Panc1 (cell line): ENCODE measurements around the gene PLEKHG1. TPM values are rescaled to one million over a fixed set of nuclear protein-coding genes. Genes with fewer than 3 reads are reported as not detected.

Experiments used
- ATAC-seq: fragments of 200-7000 bp; cut with Tn5 transposase; 2 replicates; pipeline ENCODE4 v1.9.1; 2020; ENCODE audit warnings: mild to moderate bottlenecking, moderate library complexity
- BruUV-seq: library from RNA; stranded (reverse); fragments of 400-500 nt; replicated peaks from 2 replicates; lab custom pipeline; 2021; lab: Mats Ljungman, UMichigan
- CTCF ChIA-PET: fragments of 300-600 bp; sonication (Branson Sonifier 250); formaldehyde crosslinking; loops from one replicate; lab custom pipeline; 2022; ENCODE audit warnings: antibody characterized with exemption; lab: Charles Lee
- POLR2A ChIA-PET: fragments of 300-600 bp; sonication (Branson Sonifier 250); formaldehyde crosslinking; loops from one replicate; lab custom pipeline; 2022; ENCODE audit warnings: antibody characterized with exemption; lab: Charles Lee
- DNase-seq: peaks from one replicate; pipeline ENCODE4 v3.0.0-alpha.2; 2010; ENCODE audit warnings: low read depth, low spot score
- H3K27ac ChIP-seq: 2 replicates; pipeline ENCODE4 v1.5.1; 2011; ENCODE audit warnings: mild to moderate bottlenecking, low read length, inconsistent platforms
- H3K27me3 ChIP-seq: fragments of 200-500 bp; sonication (Bioruptor generic); 2 replicates; pipeline ENCODE4 v1.6.0; 2014; ENCODE audit warnings: low read length, inconsistent platforms; ENCODE audit not compliant: control insufficient read depth, insufficient read depth
- H3K36me3 ChIP-seq: fragments of 200-500 bp; sonication (Bioruptor generic); 2 replicates; pipeline ENCODE4 v1.5.1; 2014; ENCODE audit warnings: inconsistent platforms, mild to moderate bottlenecking, low read length, moderate library complexity; ENCODE audit not compliant: control insufficient read depth, insufficient read depth
- H3K4me1 ChIP-seq: 2 replicates; pipeline ENCODE4 v1.5.1; 2011; ENCODE audit warnings: inconsistent platforms, mild to moderate bottlenecking, low read length, moderate library complexity; ENCODE audit not compliant: control insufficient read depth, insufficient read depth
- H3K4me3 ChIP-seq, 2 experiments: 2 replicates each; pipeline ENCODE4 v1.5.1; 2011 to 2012; ENCODE audit warnings: low read depth in 2 of 2, low read length in 2 of 2, mild to moderate bottlenecking in 2 of 2, inconsistent platforms in 1 of 2, moderate library complexity in 1 of 2
- H3K9me3 ChIP-seq: fragments of 200-500 bp; sonication (Bioruptor generic); 2 replicates; pipeline ENCODE4 v1.5.1; 2014; ENCODE audit warnings: low read depth, mild to moderate bottlenecking, inconsistent platforms, low read length, moderate library complexity; ENCODE audit not compliant: control insufficient read depth, insufficient read depth
- POLR2AphosphoS5 ChIP-seq: IDR thresholded peaks from 2 replicates; pipeline ENCODE4 v1.6.1; 2012; ENCODE audit warnings: mild to moderate bottlenecking, low read depth, low read length, moderate library complexity
- SIN3A ChIP-seq: IDR thresholded peaks from 2 replicates; pipeline ENCODE4 v1.6.1; 2012; ENCODE audit warnings: low read depth, mild to moderate bottlenecking, low read length, moderate library complexity, borderline replicate concordance; ENCODE audit not compliant: insufficient read depth
- TCF7L2 ChIP-seq: IDR thresholded peaks from 2 replicates; pipeline ENCODE4 v1.6.1; 2011; ENCODE audit warnings: mild to moderate bottlenecking, low read depth, low read length, inconsistent platforms
- in situ Hi-C: cut with HindIII; loops from 2 replicates; pipeline ENCODE4 v1.10.0; 2016; ENCODE audit warnings: low sequenced_read_pairs, low pct_unique_long_range_greater_than_20kb
- intact Hi-C: fragments of 100-400 bp; cut with micrococcal nuclease; formaldehyde crosslinking; loops from one replicate; pipeline ENCODE4 v1.10.0; 2022; ENCODE audit not compliant: unreplicated experiment
- total RNA-seq: library from RNA; stranded (reverse); gene quantifications from one replicate; pipeline ENCODE4 v1.2.1, GENCODE V29; 2021; ENCODE audit not compliant: unreplicated experiment
- TF ChIP-seq, protein P1 (sequence below), 2 experiments: IDR thresholded peaks; 2 replicates each; pipeline ENCODE4 v1.6.1; 2011 to 2012; ENCODE audit warnings: low read depth in 2 of 2, control low read depth in 1 of 2, low read length in 1 of 2, mild to moderate bottlenecking in 1 of 2, moderate library complexity in 1 of 2; ENCODE audit not compliant: insufficient read depth in 1 of 2
- TF ChIP-seq, protein P2 (sequence below): fragments of 450-650 bp; IDR thresholded peaks from 2 replicates; pipeline ENCODE4 v1.5.1; 2017; ENCODE audit warnings: mild to moderate bottlenecking

Gene PLEKHG1
- total RNA-seq, 1 experiment from 2014 or later: 4.0 TPM

DNA sequence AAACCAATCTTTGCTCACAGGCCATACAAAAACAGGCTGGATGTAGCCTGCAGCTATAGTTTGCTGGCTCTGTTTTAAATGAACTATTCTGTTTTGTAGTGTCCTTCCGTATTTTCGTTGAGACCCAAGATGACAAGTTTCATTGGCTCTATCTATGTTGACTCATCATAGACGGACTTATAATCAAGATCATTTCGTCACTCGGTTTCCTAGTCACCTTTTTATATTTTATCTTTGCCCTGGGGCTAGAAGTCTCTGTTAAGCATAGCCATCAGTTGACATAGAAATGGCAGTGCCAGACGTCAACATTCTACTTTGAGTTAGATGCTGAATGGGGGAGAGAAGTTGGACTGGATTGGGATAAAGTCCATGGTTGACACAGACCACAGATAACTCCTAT, 4.8 kb downstream of the PLEKHG1 start:
- ChIA-PET CTCF (interaction anchor here (1.3 kb wide), 1 partner anchor 11 kb away, joined by 3 read pairs; no protein-coding TSS in a partner anchor), POLR2A (no interaction called here)
- in situ Hi-C loops (no loop called here), intact Hi-C loops (no loop called here)
- no TSS peak for BruUV-seq
- no peaks in the 10 kb centered on the region for H3K9me3 ChIP-seq
- no peak overlapping the region for H3K27ac ChIP-seq
- ATAC-seq (no peak), DNase-seq (no peak)
- H3K36me3 ChIP-seq: no peaks in the 10 kb centered on the region
- H3K4me3 ChIP-seq: no peak overlapping the region
- peaks cover 24% of the 10 kb centered on the region for H3K27me3 ChIP-seq
- peaks cover under 1% of the 10 kb centered on the region; the same call in 1 of the 2 replicates for H3K4me1 ChIP-seq
- TF ChIP-seq TCF7L2: no peak
- TF ChIP-seq POLR2AphosphoS5: no peak
- TF ChIP-seq, protein P1, sequence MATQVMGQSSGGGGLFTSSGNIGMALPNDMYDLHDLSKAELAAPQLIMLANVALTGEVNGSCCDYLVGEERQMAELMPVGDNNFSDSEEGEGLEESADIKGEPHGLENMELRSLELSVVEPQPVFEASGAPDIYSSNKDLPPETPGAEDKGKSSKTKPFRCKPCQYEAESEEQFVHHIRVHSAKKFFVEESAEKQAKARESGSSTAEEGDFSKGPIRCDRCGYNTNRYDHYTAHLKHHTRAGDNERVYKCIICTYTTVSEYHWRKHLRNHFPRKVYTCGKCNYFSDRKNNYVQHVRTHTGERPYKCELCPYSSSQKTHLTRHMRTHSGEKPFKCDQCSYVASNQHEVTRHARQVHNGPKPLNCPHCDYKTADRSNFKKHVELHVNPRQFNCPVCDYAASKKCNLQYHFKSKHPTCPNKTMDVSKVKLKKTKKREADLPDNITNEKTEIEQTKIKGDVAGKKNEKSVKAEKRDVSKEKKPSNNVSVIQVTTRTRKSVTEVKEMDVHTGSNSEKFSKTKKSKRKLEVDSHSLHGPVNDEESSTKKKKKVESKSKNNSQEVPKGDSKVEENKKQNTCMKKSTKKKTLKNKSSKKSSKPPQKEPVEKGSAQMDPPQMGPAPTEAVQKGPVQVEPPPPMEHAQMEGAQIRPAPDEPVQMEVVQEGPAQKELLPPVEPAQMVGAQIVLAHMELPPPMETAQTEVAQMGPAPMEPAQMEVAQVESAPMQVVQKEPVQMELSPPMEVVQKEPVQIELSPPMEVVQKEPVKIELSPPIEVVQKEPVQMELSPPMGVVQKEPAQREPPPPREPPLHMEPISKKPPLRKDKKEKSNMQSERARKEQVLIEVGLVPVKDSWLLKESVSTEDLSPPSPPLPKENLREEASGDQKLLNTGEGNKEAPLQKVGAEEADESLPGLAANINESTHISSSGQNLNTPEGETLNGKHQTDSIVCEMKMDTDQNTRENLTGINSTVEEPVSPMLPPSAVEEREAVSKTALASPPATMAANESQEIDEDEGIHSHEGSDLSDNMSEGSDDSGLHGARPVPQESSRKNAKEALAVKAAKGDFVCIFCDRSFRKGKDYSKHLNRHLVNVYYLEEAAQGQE (IDR thresholded peaks at IDR 0.05; ENCODE audit: insufficient read depth in 1 of 2, low read depth in 2 of 2, low read length in 1 of 2): no peak
- no peak for TF ChIP-seq SIN3A
- TF ChIP-seq, protein P2, sequence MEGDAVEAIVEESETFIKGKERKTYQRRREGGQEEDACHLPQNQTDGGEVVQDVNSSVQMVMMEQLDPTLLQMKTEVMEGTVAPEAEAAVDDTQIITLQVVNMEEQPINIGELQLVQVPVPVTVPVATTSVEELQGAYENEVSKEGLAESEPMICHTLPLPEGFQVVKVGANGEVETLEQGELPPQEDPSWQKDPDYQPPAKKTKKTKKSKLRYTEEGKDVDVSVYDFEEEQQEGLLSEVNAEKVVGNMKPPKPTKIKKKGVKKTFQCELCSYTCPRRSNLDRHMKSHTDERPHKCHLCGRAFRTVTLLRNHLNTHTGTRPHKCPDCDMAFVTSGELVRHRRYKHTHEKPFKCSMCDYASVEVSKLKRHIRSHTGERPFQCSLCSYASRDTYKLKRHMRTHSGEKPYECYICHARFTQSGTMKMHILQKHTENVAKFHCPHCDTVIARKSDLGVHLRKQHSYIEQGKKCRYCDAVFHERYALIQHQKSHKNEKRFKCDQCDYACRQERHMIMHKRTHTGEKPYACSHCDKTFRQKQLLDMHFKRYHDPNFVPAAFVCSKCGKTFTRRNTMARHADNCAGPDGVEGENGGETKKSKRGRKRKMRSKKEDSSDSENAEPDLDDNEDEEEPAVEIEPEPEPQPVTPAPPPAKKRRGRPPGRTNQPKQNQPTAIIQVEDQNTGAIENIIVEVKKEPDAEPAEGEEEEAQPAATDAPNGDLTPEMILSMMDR: no peak

DNA sequence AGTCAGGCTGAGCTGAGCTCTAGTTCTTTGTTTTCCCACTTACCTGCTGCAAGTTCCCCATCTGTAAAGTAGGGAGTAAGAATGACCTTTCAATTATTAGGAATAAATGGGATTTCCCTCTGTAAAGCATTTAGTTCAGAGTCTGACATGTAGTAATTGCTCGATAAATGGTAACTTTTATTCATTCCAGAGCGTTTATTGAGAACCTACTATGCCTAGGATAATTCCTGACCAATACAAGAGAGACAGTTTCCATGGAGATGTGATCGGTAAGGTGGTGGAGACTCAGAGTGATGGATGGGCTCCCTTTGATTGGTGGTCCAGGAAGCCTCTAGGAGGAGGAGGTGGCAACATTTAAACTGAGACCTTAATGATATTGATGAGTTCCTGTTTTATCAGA, 5.6 kb downstream of the PLEKHG1 start:
- ChIA-PET POLR2A (no interaction called here), CTCF (no interaction called here)
- H3K4me3 ChIP-seq: no peak overlapping the region
- TF ChIP-seq SIN3A (no peak), POLR2AphosphoS5 (no peak), TCF7L2 (no peak)
- TF ChIP-seq, protein P1 (IDR thresholded peaks at IDR 0.05; ENCODE audit: insufficient read depth in 1 of 2, low read depth in 2 of 2, low read length in 1 of 2): no peak
- TF ChIP-seq, protein P2: no peak
- ATAC-seq (no peak), DNase-seq (no peak)
- intact Hi-C loops: no loop called here
- no peak overlapping the region for H3K27ac ChIP-seq
- no peaks in the 10 kb centered on the region for H3K9me3 ChIP-seq
- H3K27me3 ChIP-seq: peaks cover 24% of the 10 kb centered on the region
- H3K36me3 ChIP-seq: no peaks in the 10 kb centered on the region
- in situ Hi-C loops: no loop called here
- H3K4me1 ChIP-seq: no peaks in the 10 kb centered on the region
- no TSS peak for BruUV-seq
